HEK293 (cell line): ENCODE data around the gene TEAD4.

Source experiments
- CTCF ChIA-PET: fragments of 350-600 bp; formaldehyde crosslinking; extraction: SDS; loops from one replicate; lab custom pipeline; 2021; ENCODE audit warnings: antibody characterized with exemption; lab: Yijun Ruan, JAX
- POLR2A ChIA-PET: fragments of 300-600 bp; formaldehyde crosslinking; extraction: SDS; loops from one replicate; lab custom pipeline; 2020; ENCODE audit warnings: antibody characterized with exemption, inconsistent platforms; lab: Yijun Ruan, JAX
- H3K27ac ChIP-seq: fragments of 200-500 bp; sonication (Bioruptor generic); 2 replicates; pipeline ENCODE4 v1.5.1; 2014; ENCODE audit warnings: low read depth, low read length, control low read depth, inconsistent platforms; ENCODE audit errors: extremely low read depth
- H3K36me3 ChIP-seq, 2 experiments: fragments of 200-500 bp in 1 of 2; sonication (Bioruptor generic) in 1 of 2; 1 replicate in 1 of 2; 2 replicates in 1 of 2; pipeline ENCODE4 v1.5.1; 2014 to 2017; ENCODE audit warnings: inconsistent platforms in 2 of 2, low read length in 2 of 2; ENCODE audit not compliant: control insufficient read depth in 2 of 2, insufficient read depth in 1 of 2
- H3K4me1 ChIP-seq: fragments of 200-500 bp; sonication (Bioruptor generic); 2 replicates; pipeline ENCODE4 v1.5.1; 2014; ENCODE audit warnings: mild to moderate bottlenecking, low read length, inconsistent platforms; ENCODE audit not compliant: control insufficient read depth, insufficient read depth
- H3K4me3 ChIP-seq: 2 replicates; pipeline ENCODE4 v1.5.1; 2011; ENCODE audit warnings: low read depth, mild to moderate bottlenecking, control low read depth, low read length, moderate library complexity
- H3K9me3 ChIP-seq: fragments of 200-500 bp; sonication (Bioruptor generic); 2 replicates; pipeline ENCODE4 v1.5.1; 2014; ENCODE audit warnings: low read depth, low read length, inconsistent platforms; ENCODE audit not compliant: control insufficient read depth, insufficient read depth
- BCL11B ChIP-seq: fragments of 450-650 bp; formaldehyde crosslinking; IDR thresholded peaks from 2 replicates; pipeline ENCODE4 v1.5.1; 2016; ENCODE audit warnings: low read depth, missing biosample characterization, missing genetic modification characterization
- GFI1B ChIP-seq: fragments of 450-650 bp; formaldehyde crosslinking; IDR thresholded peaks from 2 replicates; pipeline ENCODE4 v1.5.1; 2016; ENCODE audit warnings: missing biosample characterization, missing genetic modification characterization
- KLF9 ChIP-seq: fragments of 450-650 bp; formaldehyde crosslinking; IDR thresholded peaks from 2 replicates; pipeline ENCODE4 v1.5.1; 2016; ENCODE audit warnings: missing biosample characterization, missing genetic modification characterization, low read depth
- OSR2 ChIP-seq: fragments of 450-650 bp; formaldehyde crosslinking; IDR thresholded peaks from 2 replicates; pipeline ENCODE4 v1.5.1; 2016; ENCODE audit warnings: missing biosample characterization, missing genetic modification characterization
- ZBTB44 ChIP-seq: fragments of 450-650 bp; IDR thresholded peaks from 2 replicates; pipeline ENCODE4 v1.5.1; 2018; ENCODE audit warnings: missing biosample characterization, mild to moderate bottlenecking, missing genetic modification characterization
- ZBTB7A ChIP-seq: fragments of 450-650 bp; formaldehyde crosslinking; IDR thresholded peaks from 2 replicates; pipeline ENCODE4 v1.5.1; 2016; ENCODE audit warnings: low read depth, missing biosample characterization, missing genetic modification characterization
- ZBTB8A ChIP-seq: fragments of 450-650 bp; formaldehyde crosslinking; IDR thresholded peaks from 2 replicates; pipeline ENCODE4 v1.5.1; 2016; ENCODE audit warnings: missing biosample characterization, missing genetic modification characterization
- ZEB2 ChIP-seq: fragments of 450-650 bp; formaldehyde crosslinking; IDR thresholded peaks from 2 replicates; pipeline ENCODE4 v1.5.1; 2016; ENCODE audit warnings: missing biosample characterization, missing genetic modification characterization
- ZFP41 ChIP-seq: fragments of 450-650 bp; formaldehyde crosslinking; IDR thresholded peaks from 2 replicates; pipeline ENCODE4 v1.5.1; 2016; ENCODE audit warnings: missing biosample characterization, missing genetic modification characterization, borderline replicate concordance
- ZNF112 ChIP-seq: fragments of 450-650 bp; formaldehyde crosslinking; IDR thresholded peaks from 2 replicates; pipeline ENCODE4 v1.5.0; 2017; ENCODE audit warnings: missing biosample characterization, missing genetic modification characterization
- ZNF121 ChIP-seq: fragments of 450-650 bp; formaldehyde crosslinking; IDR thresholded peaks from 2 replicates; pipeline ENCODE4 v1.5.1; 2016; ENCODE audit warnings: missing biosample characterization, missing genetic modification characterization
- ZNF146 ChIP-seq: fragments of 450-650 bp; formaldehyde crosslinking; IDR thresholded peaks from 2 replicates; pipeline ENCODE4 v1.5.1; 2016; ENCODE audit warnings: missing biosample characterization, missing genetic modification characterization
- ZNF266 ChIP-seq: fragments of 450-650 bp; formaldehyde crosslinking; IDR thresholded peaks from 2 replicates; pipeline ENCODE4 v1.5.1; 2016; ENCODE audit warnings: missing biosample characterization, missing genetic modification characterization, low read depth
- ZNF280D ChIP-seq: fragments of 450-650 bp; formaldehyde crosslinking; IDR thresholded peaks from 2 replicates; pipeline ENCODE4 v1.5.1; 2016; ENCODE audit warnings: missing biosample characterization, missing genetic modification characterization
- ZNF302 ChIP-seq: fragments of 450-650 bp; formaldehyde crosslinking; IDR thresholded peaks from 2 replicates; pipeline ENCODE4 v1.5.1; 2016; ENCODE audit warnings: missing biosample characterization, missing genetic modification characterization, low read depth
- ZNF335 ChIP-seq: fragments of 450-650 bp; formaldehyde crosslinking; conservative IDR thresholded peaks from 2 replicates; pipeline ENCODE4 v1.5.1; 2016; ENCODE audit warnings: missing biosample characterization, missing genetic modification characterization
- ZNF416 ChIP-seq: fragments of 450-650 bp; formaldehyde crosslinking; IDR thresholded peaks from 2 replicates; pipeline ENCODE4 v1.5.1; 2016; ENCODE audit warnings: missing biosample characterization, missing genetic modification characterization
- ZNF473 ChIP-seq: fragments of 450-650 bp; formaldehyde crosslinking; IDR thresholded peaks from 2 replicates; pipeline ENCODE4 v1.5.1; 2017; ENCODE audit warnings: missing biosample characterization, missing genetic modification characterization
- ZNF600 ChIP-seq: fragments of 450-650 bp; formaldehyde crosslinking; IDR thresholded peaks from 2 replicates; pipeline ENCODE4 v1.5.1; 2016; ENCODE audit warnings: missing biosample characterization, missing genetic modification characterization
- ZNF629 ChIP-seq: fragments of 450-650 bp; formaldehyde crosslinking; IDR thresholded peaks from 2 replicates; pipeline ENCODE4 v1.5.1; 2017; ENCODE audit warnings: missing biosample characterization, missing genetic modification characterization
- ZNF639 ChIP-seq: fragments of 450-650 bp; formaldehyde crosslinking; IDR thresholded peaks from 2 replicates; pipeline ENCODE4 v1.5.1; 2016; ENCODE audit warnings: missing biosample characterization, missing genetic modification characterization
- ZNF645 ChIP-seq: fragments of 450-650 bp; formaldehyde crosslinking; IDR thresholded peaks from 2 replicates; pipeline ENCODE4; 2016; ENCODE audit warnings: missing biosample characterization, missing genetic modification characterization
- ZNF792 ChIP-seq: fragments of 450-650 bp; formaldehyde crosslinking; IDR thresholded peaks from 2 replicates; pipeline ENCODE4 v1.5.1; 2016; ENCODE audit warnings: missing biosample characterization, missing genetic modification characterization
- ZSCAN16 ChIP-seq: fragments of 450-650 bp; formaldehyde crosslinking; IDR thresholded peaks from 2 replicates; pipeline ENCODE4 v1.5.1; 2016; ENCODE audit warnings: missing biosample characterization, missing genetic modification characterization
- ZXDB ChIP-seq: fragments of 450-650 bp; formaldehyde crosslinking; IDR thresholded peaks from 2 replicates; pipeline ENCODE4 v1.5.1; 2016; ENCODE audit warnings: missing biosample characterization, missing genetic modification characterization
- TF ChIP-seq, protein P1 (sequence below): fragments of 450-650 bp; formaldehyde crosslinking; IDR thresholded peaks from 2 replicates; pipeline ENCODE4 v1.5.1; 2016; ENCODE audit warnings: missing biosample characterization, missing genetic modification characterization

Gene TEAD4

GRCh38 chr12:2934371-2934770, 24.8 kb upstream of the TEAD4 start:
- Histone ChIP-seq H3K9me3 (no peaks in the 10 kb centered on the region), H3K4me1 (no peaks in the 10 kb centered on the region), H3K27ac (no peak overlapping the region), H3K36me3 (peaks cover 50 to 74% of the 10 kb centered on the region in 2 experiments), H3K4me3 (no peak overlapping the region)
- CTCF ChIA-PET = interaction anchor here (0.6 to 1.4 kb wide), 2 partner anchors 11 to 23 kb away, joined by 4 read pairs; no protein-coding TSS in a partner anchor
- TF ChIP-seq ZNF302 (tag by site-specific recombination) (no peak), ZXDB (no peak), GFI1B (tag by site-specific recombination) (no peak), BCL11B (tag by site-specific recombination) (no peak), ZNF416 (no peak), ZNF629 (no peak), ZNF639 (tag by site-specific recombination) (no peak), ZBTB8A (tag by site-specific recombination) (no peak), ZEB2 (tag by site-specific recombination) (no peak), ZBTB7A (tag by site-specific recombination) (no peak), ZNF645 (no peak), OSR2 (tag by site-specific recombination) (no peak), ZNF473 (no peak), ZNF335 (tag by site-specific recombination) (no peak), ZNF266 (tag by site-specific recombination) (no peak), ZNF112 (tag by site-specific recombination) (no peak), ZBTB44 (no peak)
- TF ChIP-seq, protein P1, sequence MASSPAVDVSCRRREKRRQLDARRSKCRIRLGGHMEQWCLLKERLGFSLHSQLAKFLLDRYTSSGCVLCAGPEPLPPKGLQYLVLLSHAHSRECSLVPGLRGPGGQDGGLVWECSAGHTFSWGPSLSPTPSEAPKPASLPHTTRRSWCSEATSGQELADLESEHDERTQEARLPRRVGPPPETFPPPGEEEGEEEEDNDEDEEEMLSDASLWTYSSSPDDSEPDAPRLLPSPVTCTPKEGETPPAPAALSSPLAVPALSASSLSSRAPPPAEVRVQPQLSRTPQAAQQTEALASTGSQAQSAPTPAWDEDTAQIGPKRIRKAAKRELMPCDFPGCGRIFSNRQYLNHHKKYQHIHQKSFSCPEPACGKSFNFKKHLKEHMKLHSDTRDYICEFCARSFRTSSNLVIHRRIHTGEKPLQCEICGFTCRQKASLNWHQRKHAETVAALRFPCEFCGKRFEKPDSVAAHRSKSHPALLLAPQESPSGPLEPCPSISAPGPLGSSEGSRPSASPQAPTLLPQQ = no peak
- POLR2A ChIA-PET = no interaction called here

- CTCF ChIA-PET = no interaction called here
- POLR2A ChIA-PET = no interaction called here
- Histone ChIP-seq H3K9me3 (no peaks in the 10 kb centered on the region), H3K27ac (no peak overlapping the region), H3K4me3 (no peak overlapping the region), H3K4me1 (no peaks in the 10 kb centered on the region), H3K36me3 (peaks cover 42 to 76% of the 10 kb centered on the region in 2 experiments)
- TF ChIP-seq ZNF600 (tag by site-specific recombination) = no peak
- no peak for TF ChIP-seq ZSCAN16 (tag by site-specific recombination)
- no peak for TF ChIP-seq ZNF280D (tag by site-specific recombination)
- TF ChIP-seq ZNF146 (tag by site-specific recombination) = no peak
- TF ChIP-seq ZNF121 = no peak
- TF ChIP-seq, protein P1 = no peak
- no peak for TF ChIP-seq KLF9 (tag by site-specific recombination)
- TF ChIP-seq ZNF473 = no peak
- no peak for TF ChIP-seq ZFP41 (tag by site-specific recombination)
- TF ChIP-seq ZNF792 = no peak
These were observed 22.9 kb upstream of the TEAD4 start for GRCh38 chr12:2936301-2936700.
